Middle frontal gyrus (tissue), 1 donor: ENCODE data around the gene FANCI.
"Not testable (repeated sequence)": the region's sequence is repeated elsewhere in the genome, so short reads cannot be mapped to it uniquely, and the experiment has no call there.

Source experiments
- DNase-seq: peaks from one replicate; pipeline ENCODE4 v3.0.0-alpha.2; 2015; ENCODE audit warnings: low spot score; ENCODE audit errors: extremely low spot score

Gene FANCI

DNA sequence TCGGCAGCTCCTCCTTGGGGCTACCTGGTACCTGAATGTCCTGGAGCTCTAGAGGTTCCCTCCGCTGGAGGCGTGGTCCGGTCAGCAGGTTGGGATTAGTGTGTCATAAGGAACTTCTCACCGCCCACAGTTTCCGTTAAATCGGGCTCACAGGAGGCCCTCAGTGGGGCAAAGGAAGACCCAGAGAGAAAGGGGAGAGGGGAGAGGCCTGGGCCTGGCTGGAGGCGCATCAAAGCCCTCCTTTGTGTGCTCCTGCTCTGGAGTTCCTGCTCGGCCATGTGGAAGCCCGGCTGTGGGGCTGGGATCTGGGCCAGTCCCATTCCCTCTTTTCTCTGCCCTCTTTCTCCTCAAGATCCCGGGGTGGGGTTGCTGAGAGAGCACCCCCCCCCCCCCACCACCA is 22.2 kb upstream of the FANCI start, which contains the start of gene RLBP1:
TSS of gene RLBP1 (minus strand) at position 37 of the 400 bp plus-strand sequence. CDS start 2,604 bp downstream, outside the sequence.
- DNase-seq, result no peak

DNA sequence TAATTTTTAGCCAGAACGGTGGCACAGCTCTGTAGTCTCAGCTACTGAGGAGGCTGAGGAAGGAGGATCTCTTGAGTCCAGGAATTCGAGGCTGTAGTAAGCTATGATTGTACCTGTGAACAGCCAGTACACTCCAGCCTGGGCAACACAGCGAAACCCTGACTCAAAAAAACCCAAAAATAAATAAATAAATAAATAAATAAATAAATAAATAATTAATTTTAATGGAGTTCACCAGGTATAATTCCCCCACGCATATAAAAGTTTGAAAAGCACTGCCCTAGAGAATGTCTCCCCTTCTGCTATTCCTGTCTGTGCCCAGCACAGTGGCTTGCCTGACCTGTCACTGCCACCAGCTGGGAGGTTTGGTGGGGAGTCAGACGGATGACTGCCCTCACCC is 18.2 kb upstream of the FANCI start:
- DNase-seq, result no peak

DNA sequence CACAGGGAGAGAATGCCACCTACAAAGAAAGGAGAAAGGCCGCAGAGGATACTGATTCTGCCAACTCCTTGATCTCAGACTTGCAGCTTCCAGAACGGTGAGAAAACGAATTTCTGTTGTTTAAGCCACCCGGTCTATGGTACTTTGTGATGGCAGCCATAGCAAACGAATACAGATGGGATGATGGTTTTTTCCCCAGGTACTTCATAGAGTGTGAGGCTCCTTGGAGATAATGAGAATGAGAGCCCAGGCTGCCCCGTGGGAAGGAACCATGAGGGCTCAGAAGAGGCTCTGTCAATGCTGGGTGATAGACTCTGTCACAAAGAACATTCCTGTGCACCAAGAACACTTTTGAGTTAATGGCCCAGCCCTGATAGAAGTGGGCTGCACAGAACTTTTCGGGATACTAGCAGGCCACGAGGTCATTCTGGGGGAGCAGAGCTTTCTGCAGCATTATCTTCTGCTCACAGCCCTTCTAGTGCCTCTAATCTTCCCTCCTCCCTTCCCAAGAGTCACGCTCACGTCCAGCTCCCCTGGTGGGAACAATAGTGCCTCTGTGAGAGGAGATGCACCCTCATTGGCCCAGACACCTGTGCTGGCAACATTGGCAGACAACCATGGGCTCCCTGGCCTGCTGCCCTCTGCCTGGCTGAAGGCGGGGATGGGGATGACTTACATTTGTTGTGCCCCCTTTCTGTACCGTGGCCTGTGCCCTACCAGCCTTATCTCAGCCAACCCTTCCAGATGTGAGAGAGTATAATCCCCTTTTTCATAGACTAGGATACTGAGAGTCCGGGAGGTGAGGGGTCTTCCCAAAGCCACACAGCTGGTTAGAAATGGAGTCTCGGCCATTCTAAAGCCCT is 17.2 kb upstream of the FANCI start:
- no peak for DNase-seq

DNA sequence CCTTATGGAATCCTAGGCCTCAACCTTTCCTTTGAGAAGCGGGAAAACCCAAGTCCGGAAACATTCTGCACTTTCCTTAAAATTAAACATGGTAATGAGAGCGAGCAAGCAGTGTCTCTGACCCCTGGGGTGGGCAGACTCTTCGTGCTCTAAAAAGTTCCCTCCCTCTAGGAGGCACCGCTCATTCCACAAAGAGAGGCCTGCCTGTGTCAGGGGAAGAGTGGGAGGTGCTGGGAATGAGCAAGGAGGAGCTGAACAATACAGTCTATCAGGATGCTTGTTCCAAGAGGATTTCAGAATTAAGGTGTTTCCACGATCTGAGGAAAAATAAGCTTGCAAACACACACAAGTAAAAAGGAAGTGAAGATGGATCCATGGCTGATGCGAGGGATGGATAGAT is 16.4 kb upstream of the FANCI start:
- no peak for DNase-seq

DNA sequence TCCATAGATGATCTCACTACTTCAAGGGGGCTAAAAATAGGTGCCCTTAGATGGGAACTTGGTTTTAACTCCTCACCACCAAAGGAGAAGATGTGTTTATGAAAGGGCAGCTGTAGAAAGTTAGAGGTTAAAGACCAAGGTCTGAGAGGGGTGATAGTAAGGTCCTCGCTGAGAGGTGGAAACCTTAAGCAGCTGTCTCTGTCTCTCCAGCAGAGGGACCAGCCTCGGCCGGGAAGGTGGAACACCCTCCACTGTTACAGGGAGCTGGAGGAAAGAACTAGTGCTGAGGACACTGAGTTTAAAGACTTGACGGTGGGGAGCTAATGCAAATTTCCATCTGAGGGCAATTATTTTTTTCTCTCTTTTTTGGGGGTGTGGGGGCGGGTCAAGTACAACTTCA is 13.5 kb upstream of the FANCI start:
- DNase-seq, result no peak

DNA sequence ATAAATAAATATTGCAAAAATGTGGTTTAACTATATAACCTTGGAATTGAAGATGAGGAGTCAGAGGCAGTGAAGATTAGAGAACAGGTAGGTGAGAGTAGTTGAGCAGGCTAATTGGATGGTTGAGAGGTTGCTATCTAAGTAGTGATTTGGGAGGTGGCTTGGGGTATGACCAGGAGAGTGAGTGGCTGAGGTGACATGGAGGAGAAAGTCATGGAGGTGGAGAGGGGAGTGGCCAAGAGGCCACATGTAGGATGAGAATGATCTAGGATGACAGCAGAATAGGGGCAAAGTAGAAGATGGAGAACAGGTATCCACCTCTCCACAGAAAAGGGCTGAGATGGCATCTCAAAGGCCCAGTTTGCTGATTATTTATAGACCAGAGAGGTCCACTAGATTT is 11.9 kb upstream of the FANCI start:
- no peak for DNase-seq

DNA sequence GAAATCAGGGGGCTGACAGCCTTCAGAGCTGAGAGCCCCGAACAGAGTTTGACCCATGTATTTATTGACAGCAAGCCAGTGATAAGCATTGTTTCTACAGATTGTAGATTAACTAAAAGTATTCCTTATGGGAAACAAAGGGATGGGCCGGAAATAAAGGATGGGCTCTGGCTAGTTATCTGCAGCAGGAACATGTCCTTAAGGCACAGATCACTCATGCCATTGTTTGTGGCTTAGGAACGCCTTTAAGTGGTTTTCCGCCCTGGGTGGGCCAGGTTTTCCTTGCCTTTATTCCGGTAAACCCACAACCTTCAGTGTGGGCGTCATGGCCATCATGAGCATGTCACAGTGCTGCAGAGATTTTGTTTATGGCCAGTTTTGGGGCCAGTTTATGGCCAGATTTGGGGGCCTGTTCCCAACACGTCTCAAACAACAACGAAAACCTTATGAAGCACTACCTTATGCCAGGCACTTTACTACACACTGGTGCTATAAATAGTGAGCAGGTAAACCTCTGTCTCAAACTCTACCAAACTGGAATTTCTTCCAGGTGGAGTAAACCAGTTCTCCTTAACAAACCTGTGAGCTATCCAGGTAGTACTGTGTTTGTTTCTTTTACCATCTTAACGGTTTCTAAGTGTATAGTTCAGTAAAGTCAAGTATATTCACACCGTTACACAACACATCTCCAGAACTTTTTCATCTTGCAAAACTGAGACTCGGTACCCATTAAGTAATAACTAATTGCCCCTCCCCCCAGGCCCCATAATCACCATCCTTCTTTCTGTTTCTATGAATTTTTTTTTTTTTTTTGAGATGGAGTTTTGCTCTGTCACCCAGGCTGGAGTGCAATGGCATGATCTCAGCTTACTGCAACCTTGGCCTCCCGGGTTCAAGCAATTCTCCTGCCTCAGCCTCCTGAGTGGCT is 3.6 kb upstream of the FANCI start:
- DNase-seq, result not testable (repeated sequence)

DNA sequence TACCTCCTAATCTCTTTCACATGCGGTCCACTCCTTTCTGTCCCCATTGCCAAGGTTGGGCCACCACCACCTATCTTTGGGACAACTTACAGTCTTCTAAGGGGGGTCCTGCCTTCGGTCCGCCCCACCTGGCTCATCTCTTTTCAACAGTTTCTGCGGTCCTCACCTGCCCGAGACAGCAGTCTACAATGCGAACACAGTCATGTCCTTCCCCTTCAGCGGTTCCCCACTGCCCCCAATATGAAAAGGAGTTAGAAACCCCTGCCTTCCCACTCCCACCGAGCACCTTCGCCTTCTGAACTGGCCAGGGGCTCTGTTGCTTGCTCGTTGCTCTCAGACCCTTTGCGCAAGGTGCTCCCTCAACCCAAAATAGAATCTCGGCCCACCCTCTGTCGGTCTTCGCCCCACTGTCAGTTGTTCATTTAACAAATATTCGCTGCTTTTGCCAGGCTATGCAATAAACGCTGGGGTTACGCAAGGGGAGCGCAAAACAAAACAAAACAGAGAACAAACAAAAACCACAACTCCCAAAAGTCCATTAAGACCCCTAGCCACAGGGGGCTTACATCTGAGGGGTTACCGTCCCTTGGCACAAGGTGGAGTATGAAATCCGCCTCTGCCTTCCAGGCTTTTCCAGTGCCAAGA is 611 bp upstream of the FANCI start:
- DNase-seq, result no peak

DNA sequence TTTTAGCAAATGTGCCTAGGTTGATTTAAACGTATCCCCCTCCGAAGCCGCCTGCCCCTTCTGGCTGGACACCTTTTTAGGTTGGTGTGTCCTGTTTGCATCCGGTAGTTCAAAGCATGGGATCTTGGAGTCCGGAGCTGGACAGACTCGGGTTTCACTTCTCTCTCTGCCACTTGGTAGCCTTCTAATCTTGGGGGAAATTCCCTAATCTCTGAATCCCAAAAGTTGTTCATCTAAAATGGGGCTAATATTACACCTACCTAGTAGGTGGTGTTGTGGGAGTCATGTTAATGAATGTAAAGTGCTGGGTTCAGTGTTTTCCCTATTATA is 760 bp downstream of the FANCI start:
- no peak for DNase-seq

DNA sequence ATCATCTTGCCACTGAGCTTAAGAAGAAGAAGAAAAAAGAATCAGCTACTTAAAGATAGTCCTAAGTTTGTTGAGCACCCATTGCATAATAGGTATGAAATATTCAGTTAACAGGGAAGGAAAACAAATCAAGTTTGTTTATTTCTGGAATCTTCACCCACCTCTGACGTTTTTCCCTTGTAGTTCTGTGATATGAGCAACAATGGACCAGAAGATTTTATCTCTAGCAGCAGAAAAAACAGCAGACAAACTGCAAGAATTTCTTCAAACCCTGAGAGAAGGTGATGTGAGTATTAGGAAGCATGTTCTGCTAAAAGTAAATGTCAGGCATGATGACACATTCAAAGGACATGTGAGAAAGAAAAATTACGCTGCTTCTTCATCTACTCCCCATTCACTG is 3.7 kb downstream of the FANCI start:
- DNase-seq, result no peak

DNA sequence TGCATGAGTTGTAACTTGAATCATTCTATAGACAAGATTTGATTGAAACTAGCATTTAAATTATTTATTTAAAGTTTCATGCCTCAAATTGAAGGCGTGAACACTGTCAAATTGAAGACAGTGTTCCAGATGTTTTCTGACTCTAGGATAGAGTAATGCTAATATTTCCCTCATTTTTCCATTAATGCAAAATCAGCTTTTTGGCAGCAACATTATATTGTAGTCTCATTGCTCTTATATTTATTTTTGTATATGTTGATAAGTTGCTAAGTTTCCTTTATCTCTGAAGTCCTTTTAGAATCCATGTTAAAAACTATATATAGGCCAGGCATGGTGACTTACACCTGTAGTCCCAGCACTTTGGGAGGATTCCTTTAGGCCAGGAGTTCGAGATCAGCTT is 4.8 kb downstream of the FANCI start:
- no peak for DNase-seq

DNA sequence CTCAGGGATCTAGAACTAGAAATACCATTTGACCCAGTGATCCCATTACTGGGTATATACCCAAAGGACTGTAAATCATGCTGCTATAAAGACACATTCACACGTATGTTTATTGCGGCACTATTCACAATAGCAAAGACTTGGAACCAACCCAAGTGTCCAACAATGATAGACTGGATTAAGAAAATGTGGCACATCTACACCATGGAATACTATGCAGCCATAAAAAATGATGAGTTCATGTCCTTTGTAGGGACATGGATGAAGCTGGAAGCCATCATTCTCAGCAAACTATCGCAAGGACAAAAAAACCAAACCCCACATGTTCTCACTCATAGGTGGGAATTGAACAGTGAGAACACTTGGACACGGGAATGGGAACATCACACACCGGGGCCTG is 6.4 kb downstream of the FANCI start:
- not testable (repeated sequence) for DNase-seq

DNA sequence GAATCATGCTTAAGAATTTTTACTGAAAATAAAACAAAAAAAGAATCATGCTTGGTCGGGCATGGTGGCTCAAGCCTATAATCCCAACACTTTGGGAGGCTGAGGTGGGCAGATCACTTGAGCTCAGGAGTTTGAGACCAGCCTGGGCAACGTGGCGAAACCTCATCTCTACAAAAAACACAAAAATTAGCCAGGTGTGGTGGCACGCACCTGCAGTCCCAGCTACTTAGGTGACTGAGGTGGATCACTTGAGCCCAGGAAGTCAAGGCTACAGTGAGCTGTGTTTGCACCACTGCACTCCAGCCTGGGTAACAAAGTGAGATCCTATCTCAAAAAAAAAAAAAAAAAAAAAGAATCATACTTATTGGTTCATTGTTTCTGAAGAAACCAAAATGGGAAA is 33.5 kb downstream of the FANCI start:
- not testable (repeated sequence) for DNase-seq

DNA sequence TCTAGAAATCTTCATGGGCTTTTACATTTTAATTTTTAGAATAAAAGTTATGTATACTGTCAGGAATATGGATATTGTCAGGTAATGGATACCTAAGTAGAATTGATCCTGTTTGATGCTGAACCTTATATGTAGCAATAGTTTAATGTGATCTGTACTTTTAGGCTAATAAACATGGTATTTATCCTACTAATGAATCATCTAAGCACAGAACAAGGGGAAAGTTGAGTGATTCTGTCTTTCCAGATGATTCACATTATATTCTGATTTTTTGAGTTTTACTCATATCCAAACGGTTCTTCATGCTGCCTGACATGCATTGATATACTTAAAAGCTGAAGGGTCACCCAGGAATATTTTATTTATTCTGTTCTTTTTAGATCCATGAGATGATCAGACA is 34.5 kb downstream of the FANCI start:
- DNase-seq, result no peak

DNA sequence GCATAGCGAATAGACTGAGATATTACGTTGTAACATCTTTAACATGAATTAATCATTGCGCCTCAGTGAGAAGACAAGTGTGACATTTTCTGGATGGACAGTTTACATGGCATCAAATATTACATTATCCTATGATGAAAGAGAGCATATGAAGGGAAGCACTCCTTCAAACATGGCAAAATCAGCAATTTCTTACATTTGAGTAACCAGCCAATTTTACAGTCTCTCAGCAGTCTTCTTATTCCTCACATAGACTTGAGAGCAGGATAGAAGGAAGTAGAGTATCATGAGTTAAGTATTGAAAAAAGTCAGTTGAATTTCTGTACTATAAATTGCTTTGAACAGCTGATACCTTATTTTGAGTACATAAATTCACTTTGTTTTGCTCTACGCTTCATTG is 38.9 kb downstream of the FANCI start:
- no peak for DNase-seq

DNA sequence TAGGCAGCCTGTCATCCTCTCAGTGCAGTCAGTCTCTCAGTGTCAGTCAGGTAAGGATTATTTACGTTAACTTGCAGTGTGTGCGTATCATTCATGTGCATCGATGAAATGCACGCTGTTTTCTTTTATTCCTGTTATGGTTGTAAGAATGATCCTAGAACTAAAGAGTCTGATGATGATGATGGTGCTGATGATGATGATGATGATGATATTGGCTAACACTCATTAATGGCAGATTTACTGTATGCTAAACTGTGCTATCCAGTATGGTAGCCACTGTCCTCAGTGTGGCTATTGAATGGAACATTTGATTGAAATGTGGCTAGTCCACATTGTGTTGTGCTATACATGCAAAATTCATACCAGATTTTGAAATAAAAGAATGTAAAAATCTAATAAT is 39.4 kb downstream of the FANCI start:
- DNase-seq, result no peak

DNA sequence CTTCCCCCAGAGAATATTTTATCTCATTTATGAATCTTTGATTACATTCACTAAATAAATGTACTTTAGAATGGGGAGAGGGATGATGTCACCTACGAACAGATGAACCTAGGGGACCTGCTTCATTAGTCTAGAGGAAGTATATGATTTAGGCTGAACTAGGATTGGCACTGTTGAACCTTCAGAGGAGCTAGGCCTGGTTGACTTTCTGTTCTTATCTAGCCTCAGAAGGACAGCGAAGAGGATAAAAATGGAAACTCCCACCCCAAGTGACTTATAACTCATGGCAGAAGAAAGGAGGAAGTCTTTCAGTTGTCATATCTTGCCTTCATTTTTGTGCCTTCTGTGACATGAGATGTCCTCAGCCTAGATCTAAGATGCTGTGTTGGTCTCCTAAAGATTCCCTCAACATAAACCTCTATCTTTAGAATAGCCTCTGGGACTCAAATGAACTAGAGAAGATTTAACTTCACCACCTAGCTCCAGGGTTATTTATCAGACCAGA is 48.2 kb downstream of the FANCI start:
- no peak for DNase-seq

DNA sequence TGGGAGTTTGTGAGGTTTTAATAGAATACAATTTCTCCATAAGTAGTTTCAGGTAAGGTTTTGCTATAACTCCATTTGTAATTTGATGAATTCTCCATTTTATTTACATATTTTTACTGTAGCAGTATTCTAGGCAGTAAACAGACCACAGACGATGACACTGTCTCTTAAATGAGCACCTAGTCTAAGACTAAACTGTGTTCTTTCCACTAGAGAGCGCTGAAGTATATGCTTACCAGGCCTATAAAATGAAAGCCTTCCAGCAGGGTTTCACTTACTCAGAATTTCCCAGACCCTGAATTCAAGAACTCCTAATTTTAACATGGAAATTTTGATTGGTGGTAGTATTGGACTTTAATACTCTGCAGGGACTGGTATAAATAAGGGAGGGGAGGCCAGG is 49.2 kb downstream of the FANCI start:
- DNase-seq, result no peak

DNA sequence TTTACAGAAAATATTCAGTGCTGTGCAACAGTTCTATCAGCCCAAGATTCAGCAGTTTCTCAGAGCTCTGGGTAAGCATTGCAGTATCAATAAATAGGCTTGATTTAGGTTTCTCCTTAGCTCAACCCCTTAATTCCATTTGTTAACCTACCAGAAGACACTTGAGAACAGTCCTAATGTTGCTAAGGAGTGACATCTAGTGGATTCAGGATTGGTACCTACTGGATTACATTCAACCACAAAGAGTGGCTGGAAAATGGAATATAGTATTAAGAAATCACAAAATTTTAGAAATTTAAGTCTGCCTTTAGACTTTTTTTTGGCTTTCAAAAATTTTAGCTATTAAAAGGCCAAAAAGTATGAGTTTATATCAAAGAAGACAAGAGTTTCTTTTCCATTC is 56.1 kb downstream of the FANCI start:
- DNase-seq, result no peak

DNA sequence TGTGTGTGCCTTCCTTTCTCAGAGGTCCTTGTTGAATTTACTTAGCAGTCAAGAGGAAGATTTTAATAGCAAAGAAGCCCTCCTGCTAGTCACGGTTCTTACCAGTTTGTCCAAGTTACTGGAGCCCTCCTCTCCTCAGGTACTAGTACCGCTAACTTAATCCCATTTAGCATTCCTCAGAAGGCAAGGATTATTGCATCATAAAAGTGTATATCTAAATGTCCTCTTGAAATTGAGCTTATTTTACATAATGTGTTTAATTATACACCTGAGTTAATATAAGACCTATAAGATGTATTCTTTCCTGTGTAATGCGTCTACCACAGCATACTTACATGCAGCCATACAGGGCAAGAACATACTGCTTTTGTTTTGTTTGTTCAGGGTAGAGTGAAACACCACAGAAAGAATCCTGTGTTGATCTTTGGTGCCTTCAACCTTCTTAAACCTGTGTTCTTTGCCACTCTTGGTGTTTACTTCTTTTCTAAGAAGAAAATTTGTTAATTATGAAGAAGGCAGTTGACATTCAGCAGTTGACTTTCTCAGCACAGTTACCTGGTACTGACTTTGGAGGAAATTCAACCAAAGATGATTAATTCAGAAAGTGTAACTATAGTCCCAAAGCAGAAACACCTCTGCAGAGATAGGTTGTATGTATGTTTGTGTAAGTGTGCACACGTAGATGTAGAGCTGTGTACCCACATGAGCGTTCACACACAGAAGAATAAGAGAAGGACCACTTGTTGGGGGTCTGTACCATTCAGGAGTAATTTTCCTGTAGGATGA is 57.7 kb downstream of the FANCI start:
- DNase-seq, result no peak

DNA sequence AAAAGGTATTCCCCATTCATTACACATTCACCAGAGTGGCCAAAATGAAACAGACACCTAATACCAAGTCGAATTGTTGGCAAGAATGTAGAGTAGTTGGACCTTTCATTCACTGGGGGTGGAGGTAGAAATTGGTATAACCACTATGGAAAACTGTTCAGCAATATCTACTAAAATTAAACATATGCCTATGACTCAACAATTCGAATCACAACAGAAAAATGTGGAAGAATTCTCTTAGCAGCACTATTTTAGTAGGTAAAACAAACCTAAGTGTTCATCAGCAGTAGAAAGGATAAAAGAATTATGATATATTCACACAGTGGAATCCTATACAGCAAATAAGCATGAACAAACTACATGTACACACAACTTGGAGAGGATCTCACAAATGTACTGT is 60.2 kb downstream of the FANCI start:
- no peak for DNase-seq
